Sigmoid colon (tissue), 7 donors: ENCODE results near the gene EFNA3. TPM values are rescaled to one million over a fixed set of nuclear protein-coding genes. Genes with fewer than 3 reads are reported as not detected.

ENCODE experiments used
- DNase-seq: peaks from one replicate; pipeline ENCODE4 v3.0.0-alpha.2; 2019
- H3K27ac ChIP-seq, 4 donors: fragments of 200-600 bp; sonication (generic); one replicate each; pipeline ENCODE4 v1.5.1; 2016 to 2019; ENCODE audit warnings: mild to moderate bottlenecking in 1 of 4
- H3K27me3 ChIP-seq, 3 donors: fragments of 200-600 bp; sonication (generic); one replicate each; pipeline ENCODE4 v1.5.1; 2019; ENCODE audit warnings: mild to moderate bottlenecking in 1 of 3
- H3K36me3 ChIP-seq, 4 donors: fragments of 200-600 bp; sonication (generic); one replicate each; pipeline ENCODE4 v1.5.1; 2016 to 2019
- H3K4me1 ChIP-seq, 4 donors: fragments of 200-600 bp; sonication (generic); one replicate each; pipeline ENCODE4 v1.5.1; 2017 to 2019
- H3K4me3 ChIP-seq, 4 donors: fragments of 200-600 bp; sonication (generic); one replicate each; pipeline ENCODE4 v1.5.1; 2017 to 2019; ENCODE audit warnings: mild to moderate bottlenecking in 2 of 4, moderate library complexity in 1 of 4
- H3K9me3 ChIP-seq, 4 donors: fragments of 200-600 bp in 3 of 4; sonication (generic) in 3 of 4; one replicate each; pipeline versions ENCODE4 v1.5.1 to v1.6.1; 2013 to 2019
- CTCF ChIP-seq, 4 experiments: fragments of 450-650 bp in 3 of 4; fragments of 200-600 bp in 1 of 4; IDR thresholded peaks; one replicate each; pipeline ENCODE4 v1.5.1; 2016 to 2019; ENCODE audit warnings: antibody characterized with exemption in 4 of 4, mild to moderate bottlenecking in 3 of 4, moderate library complexity in 2 of 4
- EP300 ChIP-seq, 4 donors: sonication (generic); formaldehyde crosslinking; IDR thresholded peaks; one replicate each; pipeline ENCODE4 v1.6.1; 2017; ENCODE audit warnings: antibody characterized with exemption in 4 of 4
- POLR2A ChIP-seq, 2 donors: fragments of 450-650 bp; IDR thresholded peaks; one replicate each; pipeline ENCODE4 v1.6.1; 2016; ENCODE audit warnings: antibody characterized with exemption in 2 of 2, mild to moderate bottlenecking in 2 of 2, moderate library complexity in 2 of 2
- POLR2AphosphoS5 ChIP-seq, 4 donors: sonication (generic); formaldehyde crosslinking; IDR thresholded peaks; one replicate each; pipeline ENCODE4 v1.6.1; 2017; ENCODE audit warnings: antibody characterized with exemption in 4 of 4
- WGBS, 2 donors: extraction: QIAGEN DNeasy Blood & Tissue Kit; methylation state at CpG; one replicate each; pipeline ENCODE4 v1.1.7; 2013; 5-methylcytosine and 5-hydroxymethylcytosine counted together
- intact Hi-C: fragments of 100-400 bp; cut with DNase I; formaldehyde crosslinking; loops from one replicate; pipeline ENCODE4 v1.15.1; 2023
- polyA plus RNA-seq, 3 donors: library from polyadenylated mRNA; stranded (reverse); fragments of 200-250 nt; gene quantifications; one replicate each; pipeline ENCODE4 v1.2.3, GENCODE V29; 2013
- total RNA-seq, 4 donors: library from RNA; depleted of rRNA; stranded (reverse); fragments of >200 nt; gene quantifications; one replicate each; pipeline ENCODE4 v1.1.0, GENCODE V29; 2016
- donor health status: healthy with polysubstance abuse.
- donor health status: Bipolar disorder and iron deficiency.
- donor health status: healthy.

Gene EFNA3
- total and polyA plus RNA-seq, 7 donors: 0.27 to 9.0 (median 3.0) TPM

- H3K4me1 ChIP-seq: peaks cover 0 to 64% (median 46%) of the 10 kb centered on the region in 4 donors
- no peaks in the 10 kb centered on the region for H3K27me3 ChIP-seq
- H3K4me3 ChIP-seq: no peak overlapping the region
- H3K27ac ChIP-seq: peak overlapping the region; percentile 94 to 99 (median 98)
- TF ChIP-seq POLR2A (IDR thresholded peaks at IDR 0.05) (no peak), POLR2AphosphoS5 (IDR thresholded peaks at IDR 0.05) (no peak), EP300 (IDR thresholded peaks at IDR 0.05) (no peak), CTCF (IDR thresholded peaks at IDR 0.05) (no peak)
- no peak for DNase-seq
- H3K9me3 ChIP-seq: no peaks in the 10 kb centered on the region
- intact Hi-C loops: loop anchor here (2.0 kb wide), 1 partner anchor 43 kb away; no protein-coding TSS in a partner anchor
- WGBS, 2 donors: 31 to 75% methylated on average over 7 of the region's 7 CpGs
- peaks cover 19 to 35% (median 21%) of the 10 kb centered on the region in 4 donors for H3K36me3 ChIP-seq
These were observed 55.2 kb downstream of the EFNA3 start for GRCh38 chr1:155133799-155134281.

GRCh38 chr1:155134322-155134721 is 55.7 kb downstream of the EFNA3 start:
- no peaks in the 10 kb centered on the region for H3K9me3 ChIP-seq
- no peaks in the 10 kb centered on the region for H3K27me3 ChIP-seq
- intact Hi-C loops: loop anchor here (2.0 kb wide), 1 partner anchor 44 kb away; no protein-coding TSS in a partner anchor
- H3K27ac ChIP-seq: peak overlapping the region; percentile 94 to 99 (median 98)
- H3K4me1 ChIP-seq: peaks cover 0 to 65% (median 46%) of the 10 kb centered on the region in 4 donors
- peak overlapping the region in 1 of 4 donors; percentile 70 for H3K4me3 ChIP-seq
- WGBS, 2 donors: 27 to 54% methylated on average over 1 of the region's 1 CpG
- DNase-seq: no peak
- peaks cover 19 to 35% (median 21%) of the 10 kb centered on the region in 4 donors for H3K36me3 ChIP-seq
- TF ChIP-seq EP300 (IDR thresholded peaks at IDR 0.05): no peak
- no peak for TF ChIP-seq CTCF (IDR thresholded peaks at IDR 0.05)
- no peak for TF ChIP-seq POLR2A (IDR thresholded peaks at IDR 0.05)
- TF ChIP-seq POLR2AphosphoS5 (IDR thresholded peaks at IDR 0.05): no peak

GRCh38 chr1:155134880-155135414 is 56.3 kb downstream of the EFNA3 start:
- TF ChIP-seq CTCF (IDR thresholded peaks at IDR 0.05) (no peak), EP300 (IDR thresholded peaks at IDR 0.05) (peak in 1 of 4 donors; percentile 5), POLR2AphosphoS5 (IDR thresholded peaks at IDR 0.05) (peak in 2 of 4 donors; percentile 33 to 76), POLR2A (IDR thresholded peaks at IDR 0.05) (no peak)
- DNase-seq: peak; percentile 95
- no peaks in the 10 kb centered on the region for H3K9me3 ChIP-seq
- H3K4me3 ChIP-seq: peak overlapping the region; percentile 52 to 72 (median 70)
- 5 to 23% methylated on average over 18 of the region's 18 CpGs for WGBS, 2 donors
- H3K27ac ChIP-seq: peak overlapping the region; percentile 94 to 99 (median 98)
- intact Hi-C loops: loop anchor here (2.0 to 5.0 kb wide), 2 partner anchors 37 to 44 kb away; partner anchors contain the start of genes KRTCAP2 and TRIM46
- no peaks in the 10 kb centered on the region for H3K27me3 ChIP-seq
- H3K36me3 ChIP-seq: peaks cover 19 to 35% (median 21%) of the 10 kb centered on the region in 4 donors
- H3K4me1 ChIP-seq: peaks cover 0 to 65% (median 45%) of the 10 kb centered on the region in 4 donors

- TF ChIP-seq CTCF (IDR thresholded peaks at IDR 0.05): peak in 3 of 4 experiments; percentile 41 to 79 (median 78)
- no peak for TF ChIP-seq EP300 (IDR thresholded peaks at IDR 0.05)
- peak; percentile 72 to 90 for TF ChIP-seq POLR2A (IDR thresholded peaks at IDR 0.05)
- peak; percentile 92 to 95 (median 94) for TF ChIP-seq POLR2AphosphoS5 (IDR thresholded peaks at IDR 0.05)
- Histone ChIP-seq H3K4me3 (peak within 1 kb of the TSS; percentile 52 to 72 (median 70)), H3K4me1 (peaks cover 0 to 60% (median 41%) of the 10 kb centered on the region in 4 donors), H3K27me3 (no peaks in the 10 kb centered on the region), H3K9me3 (no peaks in the 10 kb centered on the region), H3K36me3 (peaks cover 19 to 35% (median 21%) of the 10 kb centered on the region in 4 donors), H3K27ac (peak within 1 kb of the TSS; percentile 94 to 99 (median 98))
- intact Hi-C loops: loop anchor here (2.0 to 5.0 kb wide), 2 partner anchors 37 to 45 kb away; partner anchors contain the start of genes KRTCAP2 and TRIM46
- 0 to 1% methylated on average over 52 of the region's 52 CpGs for WGBS, 2 donors
- DNase-seq: peak; percentile 98
These were observed 56.9 kb downstream of the EFNA3 start, which contains the start of gene SLC50A1 for GRCh38 chr1:155135415-155136028. SLC50A1 (plus strand) TSS chr1:155135852; CDS start chr1:155135912, 60 bp downstream.
